ENCODE measurements around the gene AGBL3. TPM values are rescaled to one million over a fixed set of nuclear protein-coding genes. Genes with fewer than 3 reads are reported as not detected.

AGBL3 gene
- total RNA-seq, 1 donor, result 2.2 TPM

DNA sequence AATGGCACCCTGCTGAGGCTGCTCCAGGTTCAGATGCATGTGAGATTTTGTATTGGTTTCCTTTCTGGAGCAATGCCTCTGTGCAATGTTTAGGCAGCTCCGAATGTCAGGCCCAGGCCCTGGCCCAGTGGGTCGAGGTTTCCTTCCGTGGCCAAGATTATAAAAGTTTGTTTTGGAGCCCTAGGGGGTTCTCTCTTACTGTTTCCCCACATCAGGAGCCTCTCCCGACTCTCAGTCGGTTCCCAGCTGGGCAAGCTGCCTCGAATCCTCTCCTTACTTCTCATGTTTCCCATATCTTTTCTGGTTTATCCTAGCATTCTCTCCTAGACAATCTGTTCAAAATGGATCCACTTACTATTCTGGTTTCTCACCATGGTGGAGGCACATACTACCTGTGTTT is 172.6 kb downstream of the AGBL3 start:
- H2AFZ ChIP-seq (ENCODE audit: low read length), result peak overlapping the region; percentile 41
- no peaks in the 10 kb centered on the region for H3K27me3 ChIP-seq (ENCODE audit: insufficient read depth, low read length)
- H3K79me2 ChIP-seq (ENCODE audit: insufficient read depth, low read length), result peaks cover 3% of the 10 kb centered on the region
- no peak overlapping the region for H3K4me2 ChIP-seq (ENCODE audit: insufficient read depth, low read length)
- H3K4me3 ChIP-seq (ENCODE audit: insufficient read depth, low read length), result no peak overlapping the region
- no peak overlapping the region for H3K27ac ChIP-seq (ENCODE audit: low read depth, low read length)
- no peaks in the 10 kb centered on the region for H3K36me3 ChIP-seq (ENCODE audit: insufficient read depth, low read length)
- no peaks in the 10 kb centered on the region for H4K20me1 ChIP-seq (ENCODE audit: insufficient read depth, low read length)
- H3K9me3 ChIP-seq (ENCODE audit: low read depth, low read length), result no peaks in the 10 kb centered on the region
- no peak for TF ChIP-seq CTCF (IDR thresholded peaks at IDR 0.05; ENCODE audit: extremely low read depth, low read depth, low read length)
- H3K4me1 ChIP-seq (ENCODE audit: insufficient read depth, low read length), result peaks cover 18% of the 10 kb centered on the region
- DNase-seq (ENCODE audit: insufficient read length, low spot score, missing footprints), result no peak

DNA sequence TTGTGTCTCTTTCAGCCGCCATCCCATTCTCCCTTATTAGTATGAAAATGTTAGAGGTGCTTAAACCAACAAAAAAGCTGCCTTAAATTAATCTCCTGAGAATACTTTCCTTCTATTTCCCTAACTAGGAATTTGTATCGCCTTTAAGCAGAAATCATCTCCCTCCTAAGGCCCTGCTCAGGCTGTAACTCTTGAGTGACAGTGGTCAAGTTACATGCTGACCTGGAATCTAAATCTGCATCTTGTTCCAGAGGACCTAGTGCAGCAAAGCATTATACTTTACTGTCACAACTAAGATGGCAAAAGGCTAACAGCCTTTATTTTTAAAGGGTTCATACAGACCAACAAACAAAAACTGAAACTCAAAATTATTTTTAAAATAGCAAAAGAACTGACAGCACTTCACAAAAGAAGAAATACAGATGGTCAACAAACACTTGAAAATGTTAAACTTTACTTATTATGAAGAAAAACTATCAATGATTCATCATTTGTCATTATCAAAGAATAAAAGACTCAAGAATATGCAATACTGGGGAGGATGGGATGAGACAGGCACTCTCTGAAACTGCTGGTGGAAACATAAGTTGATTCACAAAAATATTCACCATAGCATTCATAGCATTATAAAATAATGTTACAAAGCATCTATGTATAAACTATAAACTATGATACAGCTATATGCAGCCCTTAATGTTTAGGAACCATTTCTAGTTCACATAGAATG is 173.2 kb downstream of the AGBL3 start:
- TF ChIP-seq CTCF (IDR thresholded peaks at IDR 0.05; ENCODE audit: extremely low read depth, low read depth, low read length), result no peak
- Histone ChIP-seq H3K79me2 (ENCODE audit: insufficient read depth, low read length) (peaks cover 3% of the 10 kb centered on the region), H3K36me3 (ENCODE audit: insufficient read depth, low read length) (no peaks in the 10 kb centered on the region), H3K27ac (ENCODE audit: low read depth, low read length) (peak overlapping the region; percentile 57), H3K9me3 (ENCODE audit: low read depth, low read length) (no peaks in the 10 kb centered on the region), H4K20me1 (ENCODE audit: insufficient read depth, low read length) (no peaks in the 10 kb centered on the region), H3K4me3 (ENCODE audit: insufficient read depth, low read length) (no peak overlapping the region), H3K4me1 (ENCODE audit: insufficient read depth, low read length) (peaks cover 18% of the 10 kb centered on the region), H3K27me3 (ENCODE audit: insufficient read depth, low read length) (no peaks in the 10 kb centered on the region), H3K4me2 (ENCODE audit: insufficient read depth, low read length) (peak overlapping the region; percentile 13), H2AFZ (ENCODE audit: low read length) (no peak overlapping the region)
- peak; percentile 73 for DNase-seq (ENCODE audit: insufficient read length, low spot score, missing footprints)

GRCh38 chr7:135160098-135160857 is 174.0 kb downstream of the AGBL3 start:
- Histone ChIP-seq H3K79me2 (ENCODE audit: insufficient read depth, low read length) (peaks cover 3% of the 10 kb centered on the region), H3K9me3 (ENCODE audit: low read depth, low read length) (no peaks in the 10 kb centered on the region), H3K27ac (ENCODE audit: low read depth, low read length) (peak overlapping the region; percentile 57), H4K20me1 (ENCODE audit: insufficient read depth, low read length) (no peaks in the 10 kb centered on the region), H3K27me3 (ENCODE audit: insufficient read depth, low read length) (no peaks in the 10 kb centered on the region), H3K4me1 (ENCODE audit: insufficient read depth, low read length) (peaks cover 18% of the 10 kb centered on the region), H3K36me3 (ENCODE audit: insufficient read depth, low read length) (peaks cover 5% of the 10 kb centered on the region), H3K4me3 (ENCODE audit: insufficient read depth, low read length) (no peak overlapping the region), H3K4me2 (ENCODE audit: insufficient read depth, low read length) (peak overlapping the region; percentile 13), H2AFZ (ENCODE audit: low read length) (no peak overlapping the region)
- no peak for TF ChIP-seq CTCF (IDR thresholded peaks at IDR 0.05; ENCODE audit: extremely low read depth, low read depth, low read length)
- DNase-seq (ENCODE audit: insufficient read length, low spot score, missing footprints), result no peak

Measured in osteoblast (primary cell).